Measurements from ENCODE around the gene SMYD3. TPM values are rescaled to one million over a fixed set of nuclear protein-coding genes. Genes with fewer than 3 reads are reported as not detected.

SMYD3 gene
- total RNA-seq, 2 experiments from 2014 or later = 18.1 to 26.8 TPM

DNA sequence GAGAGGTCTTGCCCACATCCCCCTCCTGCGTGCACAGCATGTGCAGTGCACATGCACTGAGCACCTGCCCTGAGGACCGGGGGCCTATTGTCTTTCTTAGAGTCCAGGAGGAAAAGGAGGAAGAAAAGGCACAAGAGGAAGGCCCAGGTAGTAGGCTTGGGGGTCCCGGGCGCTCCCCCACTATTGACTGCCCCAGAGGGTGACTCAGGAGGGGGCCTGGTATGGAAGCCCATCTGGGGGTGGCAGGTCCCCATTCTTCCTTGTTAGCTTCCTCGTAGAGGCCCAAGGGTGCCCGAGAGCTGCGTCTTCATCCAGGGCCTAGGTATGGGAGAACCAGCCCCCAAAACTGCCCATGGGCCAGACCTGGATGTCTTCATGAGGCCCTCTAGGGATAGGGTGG is 4.1 kb upstream of the SMYD3 start:
- peaks cover 12% of the 10 kb centered on the region for H3K9me3 Mint-ChIP-seq (ENCODE audit: low read depth)
- H3K4me3 Mint-ChIP-seq = no peak overlapping the region

DNA sequence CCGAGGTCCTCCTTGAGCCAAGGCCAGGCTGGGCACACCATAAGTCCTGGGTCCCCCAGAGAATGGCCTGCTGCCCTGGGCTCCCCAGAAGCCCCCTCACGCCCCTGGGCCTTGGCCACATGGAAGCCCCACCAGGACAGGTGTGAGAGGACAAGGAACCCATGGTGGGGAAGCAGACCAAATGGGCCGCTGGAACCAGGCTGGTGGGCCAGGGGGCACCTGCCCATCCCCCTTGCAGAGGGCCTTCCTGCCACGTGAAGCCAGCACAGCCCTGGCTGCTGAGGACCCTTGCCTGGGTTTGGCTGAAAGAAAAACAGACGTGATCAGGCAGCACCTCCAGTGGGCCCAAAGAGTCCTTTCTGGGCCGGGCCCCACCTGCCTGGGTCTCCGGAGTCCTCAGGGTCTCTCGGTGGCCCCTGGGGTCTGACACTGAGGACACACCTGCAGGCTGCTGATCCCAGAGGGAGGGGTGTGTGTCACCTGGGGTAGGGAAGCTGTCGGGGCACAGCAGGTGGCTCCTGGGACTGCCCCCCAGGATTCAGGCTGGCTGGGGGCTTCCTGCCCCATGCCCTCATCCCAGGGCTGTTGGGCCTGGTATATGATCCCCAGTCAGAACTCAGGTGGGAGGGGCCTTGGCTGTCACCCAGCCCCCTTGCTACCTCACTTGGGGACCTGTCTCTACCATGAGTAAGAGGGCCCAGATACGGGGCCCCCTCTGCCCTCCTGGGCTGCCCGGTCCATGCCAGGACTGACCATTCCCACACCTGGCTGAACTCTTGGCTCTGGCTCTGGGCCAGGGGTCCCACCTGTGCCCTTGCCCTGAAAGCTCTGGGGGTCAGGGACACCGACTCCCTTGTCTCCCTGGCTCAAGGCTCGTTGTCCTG is 3.3 kb upstream of the SMYD3 start:
- H3K27me3 Mint-ChIP-seq = no peaks in the 10 kb centered on the region
- H3K4me3 Mint-ChIP-seq = no peak overlapping the region
- no peak for DNase-seq
- peaks cover 29% of the 10 kb centered on the region for H3K4me1 Mint-ChIP-seq
- peaks cover 10% of the 10 kb centered on the region for H3K36me3 Mint-ChIP-seq
- no peak for ATAC-seq
- peaks cover 10% of the 10 kb centered on the region for H3K9me3 Mint-ChIP-seq (ENCODE audit: low read depth)
- CTCF ChIA-PET = no interaction called here
- no peak overlapping the region for H3K27ac Mint-ChIP-seq

More for the DNA sequence above, 4.1 kb upstream of the SMYD3 start:
- Mint-ChIP-seq H3K36me3 (peaks cover 15% of the 10 kb centered on the region), H3K27ac (no peak overlapping the region), H3K4me1 (peaks cover 20% of the 10 kb centered on the region), H3K27me3 (no peaks in the 10 kb centered on the region)
- CTCF ChIA-PET = no interaction called here
- ATAC-seq = no peak
- no peak for DNase-seq

DNA sequence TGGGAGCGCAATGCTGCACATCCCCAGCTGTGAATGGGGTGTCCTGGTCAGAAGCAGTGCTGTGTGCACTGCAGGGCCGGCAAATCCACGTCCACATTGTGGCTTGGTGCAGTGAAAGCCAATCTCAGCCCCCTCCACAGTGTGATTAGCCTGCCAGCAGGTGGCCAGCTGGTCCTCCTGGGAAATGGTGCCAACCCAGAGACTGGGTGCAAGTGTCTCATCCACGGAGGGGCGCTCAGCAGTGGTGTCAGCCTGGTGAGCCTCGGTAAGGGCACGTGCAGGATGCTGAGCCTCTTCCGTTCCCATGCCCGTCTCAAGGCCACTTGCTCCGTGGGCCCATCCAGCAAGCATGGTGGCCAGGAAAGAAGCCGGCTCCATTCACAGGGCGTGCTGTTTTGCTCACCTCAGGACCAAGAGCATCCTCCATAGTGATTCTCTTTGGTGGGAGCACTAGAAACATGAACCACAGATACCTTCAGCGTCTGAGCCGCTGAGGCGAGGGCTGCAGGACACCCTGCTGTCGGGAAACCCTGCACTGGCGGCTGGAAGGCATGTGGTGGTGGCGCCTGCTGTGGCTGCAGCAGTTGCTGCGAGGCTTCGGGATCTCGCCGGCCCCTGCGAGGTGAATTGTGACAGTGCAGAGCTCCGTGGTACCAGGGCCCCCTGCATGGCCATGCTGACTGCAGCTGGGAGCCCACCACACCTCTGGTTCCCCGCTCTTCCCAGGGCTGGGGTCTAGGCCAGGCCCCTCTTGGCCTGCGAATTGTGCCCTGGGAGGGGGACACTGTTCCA is 2.0 kb upstream of the SMYD3 start:
- DNase-seq (no peak), ATAC-seq (no peak)
- Mint-ChIP-seq H3K4me3 (no peak overlapping the region), H3K9me3 (ENCODE audit: low read depth) (no peaks in the 10 kb centered on the region), H3K27me3 (no peaks in the 10 kb centered on the region), H3K36me3 (peaks cover 3% of the 10 kb centered on the region), H3K4me1 (peaks cover 26% of the 10 kb centered on the region), H3K27ac (no peak overlapping the region)
- CTCF ChIA-PET = interaction anchor here (0.8 kb wide), 1 partner anchor 10 kb away, joined by 3 read pairs; no protein-coding TSS in a partner anchor

DNA sequence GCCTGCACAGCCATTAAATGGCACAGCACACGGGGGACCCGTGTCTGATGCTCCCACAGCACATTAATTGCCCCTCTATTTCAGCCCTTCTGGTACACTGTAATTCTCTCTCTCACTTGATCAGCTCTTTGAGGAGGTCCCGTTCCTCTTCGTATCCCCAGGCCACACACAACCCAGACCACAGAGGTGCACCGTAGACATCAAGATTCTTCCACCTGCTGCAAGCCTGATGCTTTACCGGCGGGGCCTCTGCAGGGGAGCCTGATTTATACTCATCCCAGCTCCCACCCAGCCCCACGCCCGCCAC is 759 bp downstream of the SMYD3 start:
- Mint-ChIP-seq H3K27ac (peak overlapping the region; percentile 69), H3K36me3 (peaks cover 14% of the 10 kb centered on the region), H3K4me3 (peak overlapping the region; percentile 78), H3K27me3 (no peaks in the 10 kb centered on the region), H3K4me1 (peaks cover 34% of the 10 kb centered on the region), H3K9me3 (ENCODE audit: low read depth) (no peaks in the 10 kb centered on the region)
- CTCF ChIA-PET = interaction anchor here (0.5 to 2.4 kb wide), 7 partner anchors 9 to 687 kb away, joined by 3 to 12 read pairs (median 3); no protein-coding TSS in a partner anchor
- DNase-seq (no peak), ATAC-seq (peak; percentile 4)

DNA sequence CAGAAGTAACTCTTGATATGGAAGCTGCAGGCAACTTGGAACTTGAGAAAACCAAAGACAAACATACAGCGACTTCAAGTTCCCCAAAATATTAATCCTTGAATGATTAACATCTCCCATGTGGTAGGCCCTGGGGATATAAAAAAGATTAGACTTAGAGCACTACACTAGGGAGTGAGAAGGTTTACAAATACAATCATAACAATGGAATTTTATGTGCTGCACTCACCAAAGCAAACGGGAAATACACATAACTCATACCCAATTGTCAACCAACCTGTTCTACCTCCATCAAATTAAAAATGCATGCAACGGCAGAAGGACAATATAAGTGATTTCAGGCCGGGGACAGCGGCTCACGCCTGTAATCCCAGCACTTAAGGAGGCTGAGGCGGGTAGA is 3.7 kb downstream of the SMYD3 start:
- CTCF ChIA-PET = no interaction called here
- no peak for DNase-seq
- Mint-ChIP-seq H3K27me3 (no peaks in the 10 kb centered on the region), H3K27ac (no peak overlapping the region), H3K4me3 (no peak overlapping the region), H3K36me3 (peaks cover 16% of the 10 kb centered on the region), H3K4me1 (peaks cover 35% of the 10 kb centered on the region), H3K9me3 (ENCODE audit: low read depth) (no peaks in the 10 kb centered on the region)
- ATAC-seq = no peak

DNA sequence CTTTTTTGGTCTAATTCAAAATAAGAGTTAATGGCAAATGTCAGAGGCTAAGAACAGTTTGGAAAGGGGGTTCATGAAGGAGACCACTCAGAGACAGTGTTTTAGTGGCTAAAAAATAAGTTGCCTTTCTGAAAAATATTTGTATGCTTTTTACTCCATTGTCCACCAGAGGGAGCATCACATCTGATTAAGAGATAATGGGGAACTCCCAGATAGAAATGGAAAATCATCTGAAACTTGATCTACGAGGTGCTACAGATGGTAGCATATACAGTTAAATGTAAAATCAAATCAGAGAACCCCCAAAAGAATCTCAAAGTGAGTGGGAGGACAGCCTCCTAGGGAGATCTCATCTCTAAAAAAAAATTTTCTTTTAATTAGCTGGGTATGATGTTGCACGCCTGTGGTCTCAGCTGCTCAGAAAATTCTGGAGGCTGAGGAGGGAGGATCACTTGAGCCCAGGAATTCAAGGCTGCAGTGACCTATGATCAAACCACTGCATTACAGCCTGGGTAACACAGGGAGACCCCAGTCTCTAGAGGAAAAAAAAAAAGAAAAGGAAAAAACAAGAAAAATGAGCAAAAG is 9.7 kb downstream of the SMYD3 start:
- Mint-ChIP-seq H3K4me3 (no peak overlapping the region), H3K36me3 (peaks cover 8% of the 10 kb centered on the region), H3K27me3 (no peaks in the 10 kb centered on the region), H3K4me1 (peaks cover 11% of the 10 kb centered on the region), H3K9me3 (ENCODE audit: low read depth) (no peaks in the 10 kb centered on the region), H3K27ac (no peak overlapping the region)
- no peak for DNase-seq
- ATAC-seq = peak; percentile 58
- CTCF ChIA-PET = interaction anchor here (0.7 to 1.6 kb wide), 11 partner anchors 9 to 1341 kb away, joined by 3 to 12 read pairs (median 4); partner anchors contain the start of gene SMYD3

DNA sequence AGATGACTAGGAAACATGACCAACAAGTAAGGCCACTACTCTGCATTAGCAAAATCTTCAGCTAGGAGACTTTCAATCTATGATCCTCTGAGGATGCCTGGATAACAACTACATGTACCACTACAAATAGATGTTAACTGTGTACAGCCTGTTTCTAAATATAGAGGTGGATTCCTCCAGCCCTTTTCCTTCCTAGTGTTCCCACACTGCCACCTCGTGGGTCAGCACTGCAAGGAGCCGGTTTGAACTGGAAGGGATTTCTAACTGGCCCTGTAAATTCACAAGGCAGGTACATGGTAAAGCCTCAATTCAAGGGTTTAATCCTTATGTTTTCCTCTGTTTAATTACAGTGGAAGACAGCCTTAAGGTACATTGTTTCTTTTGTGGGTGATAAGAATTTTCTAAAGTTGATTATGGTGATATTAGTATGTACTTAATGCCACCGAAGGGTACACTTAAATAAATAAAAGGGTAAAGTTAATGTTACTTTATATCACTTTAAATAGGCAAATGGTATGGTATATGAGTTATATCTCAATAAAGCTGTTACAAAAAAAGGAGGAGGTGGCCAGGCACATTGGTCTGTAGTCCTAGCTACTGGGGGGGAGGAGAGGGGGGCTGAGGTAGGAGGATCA is 14.4 kb downstream of the SMYD3 start:
- H3K9me3 Mint-ChIP-seq (ENCODE audit: low read depth) = no peaks in the 10 kb centered on the region
- H3K27me3 Mint-ChIP-seq = no peaks in the 10 kb centered on the region
- DNase-seq (peak; percentile 59), ATAC-seq (peak; percentile 49)
- CTCF ChIA-PET = interaction anchor here (0.8 to 1.8 kb wide), 5 partner anchors 16 to 1339 kb away, joined by 3 to 9 read pairs (median 5); partner anchors contain the start of genes CNST and TFB2M
- no peak overlapping the region for H3K27ac Mint-ChIP-seq
- peaks cover 5% of the 10 kb centered on the region for H3K4me1 Mint-ChIP-seq
- no peak overlapping the region for H3K4me3 Mint-ChIP-seq
- no peaks in the 10 kb centered on the region for H3K36me3 Mint-ChIP-seq

DNA sequence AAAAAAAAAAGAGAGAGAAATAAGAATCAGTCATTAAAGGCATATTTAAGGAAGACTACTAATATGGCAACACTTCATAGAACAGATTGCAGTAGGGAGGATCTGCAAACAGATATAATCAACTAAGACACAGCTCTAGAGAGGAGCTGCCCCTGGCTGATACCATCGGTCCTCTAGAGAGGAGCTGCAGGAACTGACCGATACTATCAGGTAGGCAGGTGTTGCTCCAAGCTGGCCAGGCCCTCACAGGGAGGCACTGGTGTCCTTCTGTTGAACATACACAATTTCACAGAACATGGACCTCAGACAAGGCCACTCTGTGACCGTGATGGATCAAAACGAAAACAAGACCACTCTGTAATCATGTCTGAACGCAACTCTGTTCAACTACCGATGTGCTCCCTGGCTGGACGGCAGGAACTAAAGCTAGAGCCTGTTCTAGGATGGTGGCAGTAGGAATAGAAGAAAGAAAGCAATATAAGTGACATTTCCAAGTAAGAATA is 15.5 kb downstream of the SMYD3 start:
- CTCF ChIA-PET = interaction anchor here (0.8 to 1.1 kb wide), 2 partner anchors 15 to 481 kb away, joined by 3 to 5 read pairs; no protein-coding TSS in a partner anchor
- H3K27ac Mint-ChIP-seq = no peak overlapping the region
- DNase-seq (no peak), ATAC-seq (no peak)
- no peaks in the 10 kb centered on the region for H3K27me3 Mint-ChIP-seq
- peaks cover 3% of the 10 kb centered on the region for H3K36me3 Mint-ChIP-seq
- H3K9me3 Mint-ChIP-seq (ENCODE audit: low read depth) = no peaks in the 10 kb centered on the region
- H3K4me1 Mint-ChIP-seq = no peaks in the 10 kb centered on the region
- no peak overlapping the region for H3K4me3 Mint-ChIP-seq

DNA sequence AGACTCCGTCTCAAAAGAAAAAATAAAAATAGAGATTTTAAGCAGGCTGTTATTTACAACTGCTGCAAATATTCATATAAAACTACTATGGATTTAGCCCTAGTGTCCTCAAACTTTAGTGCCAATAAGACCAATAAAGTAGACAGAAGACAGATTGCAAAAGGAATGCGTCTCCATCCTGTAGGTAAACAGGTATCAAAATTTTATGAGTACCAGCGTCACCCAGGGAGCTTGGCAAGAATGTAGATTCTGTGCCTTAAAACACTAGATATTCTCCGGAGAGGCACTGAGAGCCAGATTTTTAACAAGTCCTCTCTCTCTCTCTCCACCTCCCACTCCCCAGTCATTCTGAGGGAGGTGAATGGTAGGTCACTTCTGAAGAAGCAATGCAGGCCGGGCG is 18.4 kb downstream of the SMYD3 start:
- Mint-ChIP-seq H3K27me3 (no peaks in the 10 kb centered on the region), H3K27ac (no peak overlapping the region), H3K9me3 (ENCODE audit: low read depth) (no peaks in the 10 kb centered on the region), H3K36me3 (peaks cover 3% of the 10 kb centered on the region), H3K4me3 (no peak overlapping the region), H3K4me1 (peaks cover 1% of the 10 kb centered on the region)
- DNase-seq = no peak
- CTCF ChIA-PET = no interaction called here
- no peak for ATAC-seq

DNA sequence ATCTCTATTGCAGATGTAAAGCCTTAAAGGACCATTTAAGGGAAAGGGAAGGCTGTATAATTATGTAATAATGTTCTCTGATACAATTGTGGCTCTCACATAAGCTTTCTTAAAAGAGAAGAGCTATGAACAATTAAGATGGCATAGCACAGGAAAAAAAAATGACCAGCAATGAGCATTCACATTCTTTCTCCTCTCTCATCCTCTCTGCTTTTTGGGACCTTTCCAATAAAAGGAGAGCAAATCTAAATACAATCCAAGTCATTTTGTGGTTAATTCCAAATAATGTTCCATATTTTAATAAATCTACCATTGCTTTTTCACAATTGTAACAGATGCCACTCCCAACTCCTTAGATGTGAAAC is 23.5 kb downstream of the SMYD3 start:
- CTCF ChIA-PET = no interaction called here
- Mint-ChIP-seq H3K36me3 (peaks cover 6% of the 10 kb centered on the region), H3K4me3 (no peak overlapping the region), H3K9me3 (ENCODE audit: low read depth) (no peaks in the 10 kb centered on the region), H3K4me1 (peaks cover 15% of the 10 kb centered on the region), H3K27ac (no peak overlapping the region), H3K27me3 (no peaks in the 10 kb centered on the region)
- DNase-seq = no peak
- ATAC-seq = no peak

DNA sequence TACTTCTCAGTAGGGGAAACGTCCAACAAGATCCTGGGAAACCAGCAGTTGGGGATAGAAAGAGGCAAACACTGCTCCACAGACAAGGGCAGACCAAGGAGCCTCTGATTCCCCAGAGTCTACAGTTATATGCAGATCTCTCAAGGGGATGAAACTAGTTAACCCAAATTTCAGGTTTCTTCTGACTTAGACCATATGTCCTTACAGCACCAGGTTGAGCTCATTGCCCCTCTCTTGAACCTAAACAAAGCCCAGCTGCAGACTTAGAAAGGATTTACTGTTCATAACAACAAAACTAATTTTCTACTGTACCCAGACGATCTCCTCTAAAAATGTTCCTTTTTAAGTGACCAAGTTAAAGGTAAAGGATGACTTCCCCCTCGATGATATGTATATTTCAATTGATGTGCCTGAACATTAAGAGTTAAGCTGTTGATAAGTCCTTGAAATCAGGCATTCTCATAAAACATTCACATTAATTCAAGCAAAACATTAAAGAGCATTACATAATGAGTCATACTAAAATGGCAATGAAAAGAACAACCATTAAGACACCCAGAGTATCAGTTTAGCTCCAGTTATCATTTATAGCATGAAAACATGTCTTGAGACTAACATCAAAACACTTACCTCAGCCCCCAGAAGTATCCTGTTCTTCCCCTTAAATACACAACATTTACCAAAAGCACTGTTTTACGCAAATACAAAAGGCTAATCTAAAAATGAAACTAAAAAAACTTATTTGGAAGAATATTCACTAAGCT is 24.1 kb downstream of the SMYD3 start:
- DNase-seq = no peak
- no peak for ATAC-seq
- peaks cover 6% of the 10 kb centered on the region for H3K36me3 Mint-ChIP-seq
- no peaks in the 10 kb centered on the region for H3K9me3 Mint-ChIP-seq (ENCODE audit: low read depth)
- H3K27ac Mint-ChIP-seq = no peak overlapping the region
- no peaks in the 10 kb centered on the region for H3K27me3 Mint-ChIP-seq
- peaks cover 16% of the 10 kb centered on the region for H3K4me1 Mint-ChIP-seq
- no peak overlapping the region for H3K4me3 Mint-ChIP-seq
- CTCF ChIA-PET = no interaction called here

DNA sequence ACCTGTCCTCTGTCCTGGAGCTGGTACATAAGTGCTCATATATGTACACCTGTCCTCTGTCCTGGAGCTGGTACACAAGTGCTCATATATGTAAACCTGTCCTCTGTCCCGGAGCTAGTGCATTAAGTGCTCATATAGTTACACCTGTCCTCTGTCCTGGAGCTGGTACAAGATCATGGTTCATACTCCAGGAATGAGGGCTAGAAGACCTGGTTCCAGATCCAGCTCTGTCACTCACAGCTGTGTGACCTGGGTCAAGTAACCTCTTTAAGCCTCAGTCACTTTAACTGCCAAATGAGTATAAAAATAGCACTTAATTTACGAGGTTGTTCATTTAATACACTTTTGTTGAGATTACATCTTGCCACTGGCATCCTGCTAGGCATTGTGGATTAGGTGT is 28.0 kb downstream of the SMYD3 start:
- no peaks in the 10 kb centered on the region for H3K9me3 Mint-ChIP-seq (ENCODE audit: low read depth)
- ATAC-seq = no peak
- H3K27ac Mint-ChIP-seq = no peak overlapping the region
- peaks cover 3% of the 10 kb centered on the region for H3K36me3 Mint-ChIP-seq
- DNase-seq = no peak
- peaks cover 27% of the 10 kb centered on the region for H3K4me1 Mint-ChIP-seq
- H3K4me3 Mint-ChIP-seq = no peak overlapping the region
- CTCF ChIA-PET = no interaction called here
- no peaks in the 10 kb centered on the region for H3K27me3 Mint-ChIP-seq
